Measurements from ENCODE around the gene KCNK4. TPM values are rescaled to one million over a fixed set of nuclear protein-coding genes. Genes with fewer than 3 reads are reported as not detected.
A peak's percentile ranks its signal among the peaks of the same experiment; 100 is the strongest.

Gene KCNK4
- total and polyA plus RNA-seq, 2 experiments from 2014 or later, result 0.13 TPM; not detected in 1

GRCh38 chr11:64317325-64317960 lies 26.3 kb downstream of the KCNK4 start, which contains the start of gene TRMT112:
TSS of gene TRMT112 (minus strand) at chr11:64317559. CDS start at chr11:64317526, 33 bp downstream.
- WGBS, 2 experiments (ENCODE audit: low coverage in 1 of 2, low lambda C conversion rate in 2 of 2, missing lambda C conversion rate in 2 of 2), result 1% methylated on average over 42 to 43 of the region's 43 CpGs
- Histone ChIP-seq H3K79me2 (ENCODE audit: insufficient read depth) (peaks cover 58% of the 10 kb centered on the region), H3K9me3 (ENCODE audit: low read depth) (no peaks in the 10 kb centered on the region), H2AFZ (peak within 1 kb of the TSS; percentile 85), H3K4me3 (peak within 1 kb of the TSS; percentile 88), H3K27ac (peak within 1 kb of the TSS; percentile 97), H3K9ac (peak within 1 kb of the TSS; percentile 94), H3K36me3 (ENCODE audit: low read depth) (0 out of 2 replicates have a peak, but pooled peaks cover 4% of the 10 kb centered on the region), H3K4me1 (ENCODE audit: insufficient read depth) (peaks cover 23% of the 10 kb centered on the region), H4K20me1 (ENCODE audit: insufficient read depth) (no peaks in the 10 kb centered on the region), H3F3A (ENCODE audit: insufficient read depth) (peaks cover 10% of the 10 kb centered on the region), H3K27me3 (replicated peaks; ENCODE audit: insufficient read depth) (no peaks in the 10 kb centered on the region), H3K4me2 (ENCODE audit: unreplicated experiment) (peak within 1 kb of the TSS; percentile 95), H3K9me2 (ENCODE audit: insufficient read depth) (no peaks in the 10 kb centered on the region)
- in situ Hi-C loops (cut with MboI), result no loop called here
- peak; percentile 98 for DNase-seq
- TF ChIP-seq EZH2phosphoT487 (IDR thresholded peaks at IDR 0.05; ENCODE audit: insufficient read depth, low read depth) (no peak), EZH2 (IDR thresholded peaks at IDR 0.05; ENCODE audit: insufficient read depth, poor library complexity, severe bottlenecking) (no peak)

DNA sequence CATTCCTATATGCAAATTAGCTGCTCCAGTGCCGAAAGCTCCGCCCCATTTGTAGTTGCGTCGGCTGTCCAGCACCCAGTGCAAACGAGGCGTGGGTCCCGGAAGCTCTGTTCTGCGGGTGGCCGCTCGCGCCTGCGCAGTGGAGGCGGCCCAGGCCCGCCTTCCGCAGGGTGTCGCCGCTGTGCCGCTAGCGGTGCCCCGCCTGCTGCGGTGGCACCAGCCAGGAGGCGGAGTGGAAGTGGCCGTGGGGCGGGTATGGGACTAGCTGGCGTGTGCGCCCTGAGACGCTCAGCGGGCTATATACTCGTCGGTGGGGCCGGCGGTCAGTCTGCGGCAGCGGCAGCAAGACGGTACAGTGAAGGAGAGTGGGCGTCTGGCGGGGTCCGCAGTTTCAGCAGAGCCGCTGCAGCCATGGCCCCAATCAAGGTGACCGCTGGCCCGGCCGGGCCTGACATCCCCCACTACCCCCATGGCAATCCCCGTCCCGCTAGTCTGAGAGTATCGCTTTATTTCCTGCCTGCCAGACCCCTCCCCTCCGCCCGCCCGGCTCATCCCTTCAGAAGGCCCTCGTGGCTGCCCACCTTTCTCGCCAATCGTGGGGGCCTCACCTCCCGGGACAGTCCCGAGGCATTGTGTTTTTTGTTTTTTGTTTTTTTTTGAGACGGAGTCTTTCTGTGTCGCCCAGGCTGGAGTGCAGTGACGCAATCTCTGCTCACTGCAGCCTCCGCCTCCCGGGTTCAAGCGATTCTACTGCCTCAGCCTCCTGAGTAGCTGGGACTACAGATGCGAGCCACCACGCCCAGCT lies 27.1 kb downstream of the KCNK4 start, which contains the start of gene PRDX5:
TSS of gene PRDX5 (plus strand) at position 161 of the 805 bp plus-strand sequence. CDS start at position 256, 95 bp downstream.
- peaks cover 52% of the 10 kb centered on the region for H3K79me2 ChIP-seq (ENCODE audit: insufficient read depth)
- H3K9me2 ChIP-seq (ENCODE audit: insufficient read depth), result no peaks in the 10 kb centered on the region
- H3K36me3 ChIP-seq (ENCODE audit: low read depth), result 0 out of 2 replicates have a peak, but pooled peaks cover 4% of the 10 kb centered on the region
- H3K9me3 ChIP-seq (ENCODE audit: low read depth), result no peaks in the 10 kb centered on the region
- peaks cover 3% of the 10 kb centered on the region for H3F3A ChIP-seq (ENCODE audit: insufficient read depth)
- 1% methylated on average over 51 to 58 of the region's 61 CpGs for WGBS, 2 experiments (ENCODE audit: low coverage in 1 of 2, low lambda C conversion rate in 2 of 2, missing lambda C conversion rate in 2 of 2)
- in situ Hi-C loops (cut with MboI), result no loop called here
- H3K4me1 ChIP-seq (ENCODE audit: insufficient read depth), result peaks cover 22% of the 10 kb centered on the region
- TF ChIP-seq EZH2 (IDR thresholded peaks at IDR 0.05; ENCODE audit: insufficient read depth, poor library complexity, severe bottlenecking) (no peak), EZH2phosphoT487 (IDR thresholded peaks at IDR 0.05; ENCODE audit: insufficient read depth, low read depth) (no peak)
- peak within 1 kb of the TSS; percentile 85 for H2AFZ ChIP-seq
- H3K9ac ChIP-seq, result peak within 1 kb of the TSS; percentile 94
- H4K20me1 ChIP-seq (ENCODE audit: insufficient read depth), result no peaks in the 10 kb centered on the region
- peak within 1 kb of the TSS; percentile 88 for H3K4me3 ChIP-seq
- H3K27ac ChIP-seq, result peak within 1 kb of the TSS; percentile 97
- DNase-seq, result peak; percentile 99
- peak within 1 kb of the TSS; percentile 95 for H3K4me2 ChIP-seq (ENCODE audit: unreplicated experiment)
- H3K27me3 ChIP-seq (replicated peaks; ENCODE audit: insufficient read depth), result no peaks in the 10 kb centered on the region

GRCh38 chr11:64318766-64319761 lies 28.0 kb downstream of the KCNK4 start:
- H3K4me1 ChIP-seq (ENCODE audit: insufficient read depth), result peaks cover 19% of the 10 kb centered on the region
- DNase-seq, result peak; percentile 42
- no peaks in the 10 kb centered on the region for H4K20me1 ChIP-seq (ENCODE audit: insufficient read depth)
- H3K36me3 ChIP-seq (ENCODE audit: low read depth), result 0 out of 2 replicates have a peak, but pooled peaks cover 4% of the 10 kb centered on the region
- H3K27me3 ChIP-seq (replicated peaks; ENCODE audit: insufficient read depth), result no peaks in the 10 kb centered on the region
- no peaks in the 10 kb centered on the region for H3F3A ChIP-seq (ENCODE audit: insufficient read depth)
- peak overlapping the region; percentile 85 for H2AFZ ChIP-seq
- H3K9ac ChIP-seq, result peak overlapping the region; percentile 94
- H3K4me2 ChIP-seq (ENCODE audit: unreplicated experiment), result peak overlapping the region; percentile 78
- H3K4me3 ChIP-seq, result peak overlapping the region; percentile 88
- no peaks in the 10 kb centered on the region for H3K9me3 ChIP-seq (ENCODE audit: low read depth)
- peak overlapping the region; percentile 97 for H3K27ac ChIP-seq
- WGBS, 2 experiments (ENCODE audit: low coverage in 1 of 2, low lambda C conversion rate in 2 of 2, missing lambda C conversion rate in 2 of 2), result 33 to 43% methylated on average over 14 to 19 of the region's 19 CpGs
- peaks cover 52% of the 10 kb centered on the region for H3K79me2 ChIP-seq (ENCODE audit: insufficient read depth)
- TF ChIP-seq EZH2phosphoT487 (IDR thresholded peaks at IDR 0.05; ENCODE audit: insufficient read depth, low read depth), result no peak
- no peak for TF ChIP-seq EZH2 (IDR thresholded peaks at IDR 0.05; ENCODE audit: insufficient read depth, poor library complexity, severe bottlenecking)
- no peaks in the 10 kb centered on the region for H3K9me2 ChIP-seq (ENCODE audit: insufficient read depth)
- in situ Hi-C loops (cut with MboI), result no loop called here
